ENCODE measurements around the gene MACROD1. TPM values are rescaled to one million over a fixed set of nuclear protein-coding genes. Genes with fewer than 3 reads are reported as not detected.
"Not testable (repeated sequence)": the region's sequence is repeated elsewhere in the genome, so short reads cannot be mapped to it uniquely, and the experiment has no call there.

The MACROD1 gene
- total RNA-seq, 1 donor from 2014 or later = 3.4 TPM

GRCh38 chr11:64049509-64049908 lies 116.4 kb downstream of the MACROD1 start:
- Histone ChIP-seq H4K20me1 (ENCODE audit: insufficient read depth, low read length) (no peaks in the 10 kb centered on the region), H3K27ac (ENCODE audit: low read depth, low read length) (no peak overlapping the region), H3K27me3 (ENCODE audit: insufficient read depth, low read length) (no peaks in the 10 kb centered on the region), H2AFZ (ENCODE audit: low read depth, low read length) (no peak overlapping the region), H3K4me3 (ENCODE audit: insufficient read depth, low read depth, low read length) (no peak overlapping the region), H3K79me2 (ENCODE audit: insufficient read depth, low read length) (no peaks in the 10 kb centered on the region), H3K9me3 (ENCODE audit: insufficient read depth, low read depth, low read length) (no peaks in the 10 kb centered on the region), H3K9ac (ENCODE audit: low read length) (no peak overlapping the region), H3K36me3 (ENCODE audit: insufficient read depth, low read length) (no peaks in the 10 kb centered on the region), H3K4me1 (ENCODE audit: insufficient read depth, low read length) (no peaks in the 10 kb centered on the region), H3K4me2 (ENCODE audit: low read length) (no peak overlapping the region)
- H3K27ac Mint-ChIP-seq (ENCODE audit: unreplicated experiment) = no peak overlapping the region
- peaks cover 36% of the 10 kb centered on the region for H3K27me3 Mint-ChIP-seq (ENCODE audit: low read depth, unreplicated experiment)
- no peak overlapping the region for H3K4me3 Mint-ChIP-seq (ENCODE audit: unreplicated experiment)
- FAIRE-seq = no peak
- peaks cover 2% of the 10 kb centered on the region for H3K36me3 Mint-ChIP-seq (ENCODE audit: low read depth, unreplicated experiment)
- TF ChIP-seq CTCF (IDR thresholded peaks at IDR 0.05; ENCODE audit: insufficient read depth, low read depth, low read length) = no peak
- no peak for TF ChIP-seq EZH2 (IDR thresholded peaks at IDR 0.05; ENCODE audit: insufficient read depth, low read length)
- peaks cover 3% of the 10 kb centered on the region for H3K4me1 Mint-ChIP-seq (ENCODE audit: low read depth, unreplicated experiment)
- no peak for DNase-seq (ENCODE audit: low read depth)
- H3K9me3 Mint-ChIP-seq (ENCODE audit: unreplicated experiment) = no peaks in the 10 kb centered on the region

GRCh38 chr11:64048042-64048854 lies 117.7 kb downstream of the MACROD1 start:
- H3K36me3 ChIP-seq (ENCODE audit: insufficient read depth, low read length) = no peaks in the 10 kb centered on the region
- Mint-ChIP-seq H3K4me3 (ENCODE audit: unreplicated experiment) (no peak overlapping the region), H3K27ac (ENCODE audit: unreplicated experiment) (no peak overlapping the region), H3K9me3 (ENCODE audit: unreplicated experiment) (no peaks in the 10 kb centered on the region), H3K27me3 (ENCODE audit: low read depth, unreplicated experiment) (peaks cover 39% of the 10 kb centered on the region), H3K4me1 (ENCODE audit: low read depth, unreplicated experiment) (no peaks in the 10 kb centered on the region), H3K36me3 (ENCODE audit: low read depth, unreplicated experiment) (peaks cover 4% of the 10 kb centered on the region)
- no peak overlapping the region for H3K27ac ChIP-seq (ENCODE audit: low read depth, low read length)
- FAIRE-seq (no peak), DNase-seq (ENCODE audit: low read depth) (no peak)
- H3K9ac ChIP-seq (ENCODE audit: low read length) = no peak overlapping the region
- peaks cover 4% of the 10 kb centered on the region for H4K20me1 ChIP-seq (ENCODE audit: insufficient read depth, low read length)
- H2AFZ ChIP-seq (ENCODE audit: low read depth, low read length) = no peak overlapping the region
- H3K4me2 ChIP-seq (ENCODE audit: low read length) = no peak overlapping the region
- TF ChIP-seq EZH2 (IDR thresholded peaks at IDR 0.05; ENCODE audit: insufficient read depth, low read length) = no peak
- no peak for TF ChIP-seq CTCF (IDR thresholded peaks at IDR 0.05; ENCODE audit: insufficient read depth, low read depth, low read length)
- no peaks in the 10 kb centered on the region for H3K27me3 ChIP-seq (ENCODE audit: insufficient read depth, low read length)
- no peaks in the 10 kb centered on the region for H3K79me2 ChIP-seq (ENCODE audit: insufficient read depth, low read length)
- H3K4me1 ChIP-seq (ENCODE audit: insufficient read depth, low read length) = no peaks in the 10 kb centered on the region
- no peaks in the 10 kb centered on the region for H3K9me3 ChIP-seq (ENCODE audit: insufficient read depth, low read depth, low read length)
- no peak overlapping the region for H3K4me3 ChIP-seq (ENCODE audit: insufficient read depth, low read depth, low read length)

- FAIRE-seq; H4K20me1 ChIP-seq (ENCODE audit: insufficient read depth, low read length); H3K9ac ChIP-seq (ENCODE audit: low read length); H2AFZ ChIP-seq (ENCODE audit: low read depth, low read length); H3K9me3 Mint-ChIP-seq (ENCODE audit: unreplicated experiment); H3K4me1 Mint-ChIP-seq (ENCODE audit: low read depth, unreplicated experiment); H3K4me3 ChIP-seq (ENCODE audit: insufficient read depth, low read depth, low read length); H3K9me3 ChIP-seq (ENCODE audit: insufficient read depth, low read depth, low read length); H3K79me2 ChIP-seq (ENCODE audit: insufficient read depth, low read length); H3K36me3 Mint-ChIP-seq (ENCODE audit: low read depth, unreplicated experiment); H3K27ac Mint-ChIP-seq (ENCODE audit: unreplicated experiment); DNase-seq (ENCODE audit: low read depth); H3K27ac ChIP-seq (ENCODE audit: low read depth, low read length); H3K4me3 Mint-ChIP-seq (ENCODE audit: unreplicated experiment); H3K4me2 ChIP-seq (ENCODE audit: low read length); H3K36me3 ChIP-seq (ENCODE audit: insufficient read depth, low read length); H3K4me1 ChIP-seq (ENCODE audit: insufficient read depth, low read length); H3K27me3 ChIP-seq (ENCODE audit: insufficient read depth, low read length): not testable (repeated sequence)
- peaks cover 42% of the 10 kb centered on the region for H3K27me3 Mint-ChIP-seq (ENCODE audit: low read depth, unreplicated experiment)
Measured at GRCh38 chr11:64047373-64047772, 118.5 kb downstream of the MACROD1 start.

Measured in astrocyte (in vitro differentiated cells and primary cell).